COLO668 (cell line): Measurements from ENCODE around the gene ENPP3.

Experiments
- DNase-seq: peaks from one replicate; lab custom pipeline; 2025; ENCODE audit not compliant: unreplicated experiment; lab: John Stamatoyannopoulos, UW

ENPP3 gene

DNA sequence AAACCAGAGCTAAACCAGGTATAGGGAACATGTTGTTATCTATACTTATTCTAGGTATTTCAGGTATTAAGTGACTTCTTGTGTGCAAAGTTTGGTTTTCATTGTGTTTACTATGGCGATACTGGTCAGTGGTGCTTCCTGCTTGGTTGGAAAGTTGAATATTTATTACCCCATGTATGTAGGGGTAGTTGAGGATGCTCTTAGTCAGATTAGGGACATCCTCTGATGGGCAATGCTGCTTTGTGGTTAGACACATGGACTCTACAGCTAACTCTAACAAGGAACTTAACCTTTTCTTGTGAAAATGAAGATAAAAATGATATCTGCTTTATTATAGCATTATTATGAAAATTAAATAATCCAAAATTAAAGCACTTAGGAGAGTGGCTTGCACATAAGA, 126.6 kb downstream of the ENPP3 start:
- no peak for DNase-seq

DNA sequence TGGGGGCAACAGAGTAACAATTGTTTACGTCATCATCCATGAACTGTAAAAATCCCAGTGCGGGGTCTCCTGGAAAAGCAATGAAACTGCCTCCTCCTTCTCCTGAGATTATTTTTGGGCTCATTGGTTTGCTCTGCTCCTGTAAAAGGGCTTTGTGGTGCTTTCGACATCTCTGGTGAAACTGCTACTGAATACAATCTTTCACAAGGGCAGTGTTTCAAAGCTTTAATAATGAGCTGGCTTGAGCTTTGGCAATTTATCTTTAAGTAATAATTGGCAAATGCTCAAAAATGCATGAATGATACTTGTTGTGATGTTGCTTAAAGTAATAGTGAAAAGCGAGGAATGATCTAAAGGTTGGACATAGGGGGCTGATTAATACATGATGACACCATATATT, 127.2 kb downstream of the ENPP3 start:
- DNase-seq: no peak

DNA sequence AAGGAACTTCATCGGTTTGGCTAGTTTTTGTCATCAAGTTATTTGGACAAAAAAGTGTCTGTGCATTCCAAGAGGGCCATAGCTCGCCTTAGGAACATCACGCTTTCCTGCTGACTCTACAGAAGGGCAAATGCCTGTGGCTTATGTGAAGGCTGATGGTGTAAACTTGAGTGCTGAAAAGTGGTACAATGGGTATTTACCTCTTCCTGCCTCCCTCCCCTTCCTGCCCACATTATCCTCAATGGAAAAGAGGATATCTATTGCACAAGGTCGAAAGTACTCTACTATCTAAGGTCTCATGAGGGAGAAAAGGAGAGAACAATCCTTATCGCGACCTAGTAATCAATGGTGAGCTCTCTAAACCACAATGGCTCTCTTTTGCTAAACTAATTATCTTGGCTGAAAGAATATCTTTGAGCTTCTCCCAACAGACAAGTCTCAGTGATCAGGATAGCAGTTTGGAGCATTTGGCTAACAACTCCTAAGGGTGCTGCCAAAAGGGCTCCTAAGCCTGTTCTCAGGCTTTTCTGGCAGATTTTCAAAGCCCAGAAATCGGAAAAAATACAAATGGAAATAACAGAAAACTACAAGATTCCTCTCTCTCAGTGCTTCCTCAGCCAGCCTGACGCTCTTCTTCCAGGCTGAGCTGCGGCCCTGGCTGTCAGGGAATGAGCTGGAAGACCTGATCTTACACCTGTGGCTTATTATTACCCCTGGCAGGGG, 128.1 kb downstream of the ENPP3 start:
- no peak for DNase-seq

DNA sequence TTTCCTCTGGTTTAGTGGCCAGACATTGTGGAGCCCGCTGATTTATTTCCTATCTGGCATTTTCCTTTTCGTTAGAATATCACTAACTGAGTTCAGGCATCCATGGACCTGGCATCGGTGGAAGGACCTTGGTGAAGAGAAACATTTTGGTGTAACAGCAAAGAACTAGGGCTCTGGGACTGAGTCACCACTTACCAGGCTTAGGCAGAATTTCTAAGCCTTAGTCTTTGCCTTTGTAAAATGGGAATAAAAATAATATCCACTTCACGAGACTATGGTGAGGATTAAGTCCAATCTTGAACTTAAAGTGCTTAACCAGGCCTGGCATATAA, 128.7 kb downstream of the ENPP3 start:
- no peak for DNase-seq

DNA sequence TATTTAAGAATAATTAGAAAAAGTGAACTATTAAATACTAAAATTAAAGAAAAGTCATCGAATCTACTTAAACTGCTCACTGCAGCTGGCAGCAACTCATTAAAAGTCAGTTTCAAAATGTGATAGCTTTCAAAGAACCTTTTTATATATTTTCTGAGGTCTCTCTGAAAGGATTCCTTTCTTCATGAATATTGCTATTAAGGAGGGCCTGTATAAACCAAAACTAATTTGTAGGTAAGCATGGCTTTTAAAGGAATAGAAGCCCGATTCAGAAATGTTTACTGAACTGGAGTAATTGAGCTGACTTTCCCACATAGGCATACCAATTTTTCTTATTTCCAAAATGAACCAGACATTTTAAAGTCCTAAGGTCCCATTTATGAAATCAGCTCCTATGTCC, 129.5 kb downstream of the ENPP3 start:
- DNase-seq: no peak

DNA sequence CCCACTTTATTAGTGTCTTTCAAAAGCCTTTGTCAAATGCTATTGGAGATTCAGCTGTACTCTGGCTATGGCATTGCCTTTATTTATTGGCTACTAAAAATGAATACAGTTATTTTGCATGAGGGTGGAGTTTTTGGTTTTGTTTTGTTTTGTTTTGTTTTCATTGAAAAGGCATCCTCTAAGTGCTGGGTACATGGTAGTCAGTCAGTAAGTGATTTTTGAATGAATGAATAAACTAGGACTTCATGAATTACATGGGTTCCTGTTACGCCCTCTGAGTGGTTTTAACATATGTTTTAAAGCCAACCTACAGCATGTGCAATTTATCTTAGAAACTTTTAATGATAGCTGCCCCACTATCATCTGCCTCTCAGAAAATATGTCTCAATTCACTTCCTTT, 131.9 kb downstream of the ENPP3 start:
- no peak for DNase-seq

DNA sequence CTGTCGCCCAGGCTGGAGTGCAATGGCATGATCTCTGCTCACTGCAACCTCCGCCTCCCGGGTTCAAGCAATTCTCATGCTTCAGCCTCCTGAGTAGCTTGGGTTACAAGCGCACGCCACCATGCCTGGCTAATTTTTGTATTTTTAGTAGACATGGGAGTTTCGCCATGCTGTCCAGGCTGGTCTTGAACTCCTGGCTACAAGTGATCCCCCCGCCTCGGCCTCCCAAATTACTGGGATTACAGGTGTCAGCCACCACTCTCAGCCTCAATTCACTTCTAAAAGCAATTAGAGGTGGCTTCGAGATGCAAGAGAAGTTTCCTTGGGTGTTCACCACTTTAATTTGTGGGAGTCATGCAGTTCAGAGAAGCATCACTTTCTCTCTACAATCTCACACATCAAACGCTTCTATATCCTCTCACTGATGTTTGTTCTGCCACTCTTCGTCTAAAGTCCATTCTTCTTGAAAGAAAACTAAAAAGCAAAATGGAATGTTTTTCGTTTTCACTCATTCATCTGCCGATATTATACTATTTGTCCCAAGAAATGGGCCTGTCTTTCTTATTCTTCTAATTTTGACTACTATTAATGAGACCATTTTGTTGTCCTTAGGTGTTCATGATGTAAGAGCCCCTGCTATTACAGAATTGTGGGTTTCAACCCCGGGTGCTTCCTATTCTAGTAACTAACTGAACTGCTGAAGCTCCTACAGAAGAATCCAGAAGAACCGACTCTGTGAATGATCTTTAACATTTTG, 132.5 kb downstream of the ENPP3 start:
- DNase-seq: no peak

DNA sequence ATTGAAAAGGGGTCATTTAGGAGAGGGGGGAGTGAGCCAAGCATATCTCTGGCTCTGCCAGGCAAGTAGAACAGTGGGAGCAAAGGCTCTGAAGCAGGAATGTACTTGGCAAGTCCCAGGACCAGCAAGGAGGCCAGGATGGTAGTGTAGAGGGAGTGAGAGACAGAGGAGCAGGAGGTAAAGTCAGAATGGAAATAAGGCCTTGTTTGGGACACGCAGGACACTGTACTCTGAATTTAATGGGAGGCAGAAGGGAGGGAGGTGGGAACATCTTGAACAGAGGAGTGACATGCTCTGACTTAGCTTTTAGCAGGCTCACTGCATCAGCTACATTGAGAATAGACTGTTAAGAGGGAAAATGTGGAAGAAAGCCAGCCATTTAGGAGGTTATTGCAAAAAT, 133.7 kb downstream of the ENPP3 start:
- DNase-seq: no peak

DNA sequence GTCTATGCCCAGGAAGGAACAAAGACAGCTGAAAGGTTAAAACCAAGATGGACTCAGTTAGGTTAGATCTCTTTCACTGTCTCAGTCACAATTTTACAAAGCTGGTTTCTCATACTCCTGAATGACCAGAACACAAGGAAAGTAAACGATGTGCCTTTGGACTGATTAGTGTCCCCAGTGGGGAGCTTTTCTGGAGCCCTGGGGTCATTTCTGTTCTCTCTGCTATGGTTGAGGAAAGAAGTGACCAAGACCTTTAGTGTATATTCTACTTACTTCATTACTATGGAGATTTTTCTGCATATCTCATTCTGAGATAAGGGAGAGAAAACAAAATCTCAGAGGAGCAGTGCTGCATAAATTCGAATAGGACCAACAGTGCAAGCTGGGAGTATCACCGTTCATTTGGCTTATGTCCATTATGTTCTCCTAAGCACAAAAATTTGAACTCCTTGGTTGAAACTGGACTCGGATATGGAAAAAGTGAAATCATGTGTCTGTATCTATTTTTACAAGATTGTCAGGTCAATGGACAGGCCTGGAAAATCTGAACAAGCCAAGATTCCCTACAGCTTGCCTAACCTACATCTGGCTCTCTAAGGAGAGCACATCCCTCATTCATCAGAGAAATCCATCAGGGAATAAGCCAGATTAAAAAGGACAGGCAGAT, 136.3 kb downstream of the ENPP3 start:
- no peak for DNase-seq

DNA sequence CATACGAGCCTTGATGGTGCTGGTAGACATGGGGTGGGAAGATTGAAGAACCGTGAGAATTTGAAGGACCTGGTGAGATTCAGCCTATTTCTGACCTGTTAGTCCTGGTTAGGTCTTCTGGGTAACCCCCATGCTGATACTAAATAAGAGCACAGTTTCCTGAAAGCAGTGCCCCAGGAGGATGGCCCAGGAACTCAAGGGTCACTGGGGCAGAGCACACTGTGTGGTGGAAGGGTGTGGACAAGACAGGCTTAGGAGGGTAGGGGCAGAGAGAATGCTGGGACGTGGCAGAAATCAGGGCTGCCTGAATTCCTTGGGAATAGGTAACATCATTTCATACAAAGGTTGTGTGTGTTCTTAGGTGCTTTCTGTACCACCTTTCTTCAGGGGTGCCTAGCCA, 138.8 kb downstream of the ENPP3 start:
- no peak for DNase-seq

DNA sequence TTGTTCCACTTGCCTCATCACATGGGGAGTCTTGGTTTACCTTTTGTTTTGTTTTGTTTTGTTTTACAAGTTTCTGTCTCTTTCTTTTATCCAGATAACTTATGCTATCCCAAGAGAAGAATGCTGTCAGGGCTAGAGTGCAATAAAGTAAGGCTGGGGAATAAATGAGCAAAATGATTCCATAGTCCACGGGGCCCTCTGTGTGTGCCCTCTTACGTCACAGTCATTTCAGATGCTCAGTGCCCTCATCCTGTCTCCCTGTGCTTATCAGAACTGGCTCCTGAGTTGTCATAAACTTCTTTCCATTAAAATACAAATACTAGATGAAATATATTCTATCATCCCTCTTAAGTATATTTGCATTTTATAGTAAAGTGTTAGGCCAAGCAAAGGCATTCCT, 139.9 kb downstream of the ENPP3 start:
- DNase-seq: no peak

DNA sequence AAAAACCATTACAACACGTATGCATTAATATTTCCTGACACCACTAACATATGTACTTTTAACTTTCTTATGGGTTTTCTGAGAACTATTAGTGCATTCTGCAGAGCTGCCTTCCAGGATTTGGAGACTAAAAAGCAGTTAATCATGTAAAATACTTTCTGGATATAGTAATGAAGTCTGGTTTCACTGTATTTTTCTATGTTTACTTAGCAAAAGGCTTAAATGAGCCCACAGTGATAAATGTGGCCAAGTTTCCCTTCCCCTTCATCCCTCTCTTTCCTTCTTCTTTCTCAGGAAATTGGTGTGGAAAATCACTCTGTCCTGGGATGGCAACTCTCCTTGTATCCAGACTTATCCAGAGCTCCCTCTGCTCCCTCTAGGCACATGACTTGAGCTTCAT, 141.1 kb downstream of the ENPP3 start:
- DNase-seq: no peak

DNA sequence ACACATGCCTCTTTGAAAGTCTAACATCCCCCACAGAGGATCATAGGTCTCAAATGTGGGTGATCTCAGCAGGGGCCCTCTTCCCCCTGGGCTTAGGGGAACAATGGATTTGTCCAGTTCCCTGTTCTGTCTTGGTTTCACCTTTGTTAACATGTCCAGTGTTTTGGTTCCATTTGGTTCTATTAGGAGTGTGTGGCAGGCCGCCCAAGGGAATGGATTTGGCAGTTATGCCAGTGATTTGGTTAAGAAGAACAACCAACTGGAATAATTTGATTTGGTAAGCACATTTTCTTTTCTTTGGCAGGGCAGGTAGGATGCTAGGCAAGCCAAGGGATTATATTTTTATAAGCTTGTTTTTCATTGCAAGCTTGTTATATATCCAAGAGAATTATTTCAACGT, 142.2 kb downstream of the ENPP3 start:
- DNase-seq: no peak

DNA sequence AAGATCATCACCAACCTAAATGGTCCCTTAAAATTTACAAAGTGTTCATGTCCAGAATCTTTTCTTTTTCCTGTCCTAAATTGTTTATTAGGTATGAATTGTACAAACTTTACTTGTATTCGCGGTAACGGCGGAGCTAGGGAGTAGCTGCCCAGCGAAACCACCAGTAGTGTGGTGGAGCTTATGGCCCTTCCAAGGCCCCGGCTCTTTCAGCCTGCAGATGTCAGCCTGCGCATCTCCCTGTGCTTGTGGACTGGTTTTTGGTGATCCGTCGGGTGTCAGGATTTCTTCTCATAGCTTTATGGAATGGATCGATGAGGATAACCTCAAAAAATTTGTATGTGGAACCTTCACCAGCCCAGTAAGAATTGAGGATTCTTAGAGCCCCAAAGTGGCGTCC, 143.5 kb downstream of the ENPP3 start:
- no peak for DNase-seq

DNA sequence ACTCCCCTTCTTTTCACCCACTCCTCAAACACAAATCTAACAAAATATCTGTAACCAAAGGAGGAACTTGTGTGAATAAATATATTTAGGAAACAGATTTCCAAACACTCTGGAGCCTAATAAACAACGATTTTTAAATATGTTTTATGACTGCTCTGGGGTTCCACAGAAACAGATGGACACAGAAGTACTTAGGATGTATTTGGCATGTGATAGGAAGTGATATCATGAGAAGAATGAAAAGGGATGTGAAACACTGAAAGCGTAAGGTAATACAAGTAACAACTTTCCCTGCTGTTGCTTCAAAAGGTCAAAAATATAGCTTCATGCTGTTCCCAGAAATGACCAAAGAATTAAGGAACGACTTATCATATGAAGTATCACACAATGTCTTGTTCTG, 144.6 kb downstream of the ENPP3 start:
- DNase-seq: no peak

DNA sequence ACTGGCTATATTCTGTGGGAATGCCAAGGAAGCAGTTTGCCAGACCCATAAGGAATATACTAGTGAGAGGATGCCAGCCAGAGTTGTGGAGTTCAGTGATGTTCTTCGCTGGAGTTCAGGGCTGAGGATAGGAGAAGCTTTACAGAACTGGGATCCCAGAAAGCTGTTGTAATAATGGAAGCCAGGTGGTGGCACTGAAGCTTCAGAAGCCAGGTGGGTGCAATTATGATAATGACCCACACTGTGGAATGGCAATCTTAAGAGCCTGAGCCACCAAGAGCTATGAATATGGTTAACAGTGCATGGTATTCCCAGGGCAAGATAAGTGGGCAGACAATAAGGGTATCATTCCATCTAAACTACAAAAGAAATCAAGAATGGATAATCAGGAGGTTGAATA, 145.7 kb downstream of the ENPP3 start:
- DNase-seq: no peak

DNA sequence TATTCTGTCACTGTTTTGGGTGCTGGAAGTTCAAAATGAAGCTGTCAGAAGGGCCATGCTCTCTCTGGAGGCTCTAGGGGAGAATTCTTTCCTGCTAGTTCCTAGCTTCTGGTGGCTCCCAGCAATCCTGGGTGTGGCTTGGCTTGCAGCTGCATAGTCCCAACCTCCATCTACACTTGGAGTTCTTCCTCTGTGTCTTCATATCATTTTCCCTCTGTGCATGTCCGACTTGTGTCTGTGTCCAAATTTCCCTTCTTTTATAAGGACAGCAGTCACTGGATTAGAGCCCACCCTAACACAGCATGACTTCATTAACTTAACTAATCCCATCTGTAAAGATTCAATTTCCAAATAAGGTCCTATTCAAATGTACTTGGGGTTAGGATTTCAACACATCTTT, 147.5 kb downstream of the ENPP3 start:
- no peak for DNase-seq

DNA sequence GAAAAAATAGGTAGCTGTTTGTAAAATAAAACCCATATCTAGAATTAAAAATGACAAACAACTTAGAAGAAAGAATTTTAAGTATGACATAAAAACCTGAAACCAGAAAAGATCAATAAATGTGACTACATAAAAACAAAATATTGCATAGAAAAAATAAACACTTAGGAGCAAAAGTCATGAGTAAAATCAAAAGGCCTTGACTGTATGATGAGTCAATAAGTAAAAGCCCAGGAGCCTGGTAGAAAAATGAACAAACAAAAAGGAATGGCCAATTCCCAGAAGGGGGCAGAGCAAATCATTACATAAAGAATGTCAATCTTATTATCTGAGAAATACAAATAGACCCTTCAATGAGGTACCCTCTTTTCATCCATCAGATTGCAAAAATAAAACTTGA, 150.0 kb downstream of the ENPP3 start:
- DNase-seq: no peak

DNA sequence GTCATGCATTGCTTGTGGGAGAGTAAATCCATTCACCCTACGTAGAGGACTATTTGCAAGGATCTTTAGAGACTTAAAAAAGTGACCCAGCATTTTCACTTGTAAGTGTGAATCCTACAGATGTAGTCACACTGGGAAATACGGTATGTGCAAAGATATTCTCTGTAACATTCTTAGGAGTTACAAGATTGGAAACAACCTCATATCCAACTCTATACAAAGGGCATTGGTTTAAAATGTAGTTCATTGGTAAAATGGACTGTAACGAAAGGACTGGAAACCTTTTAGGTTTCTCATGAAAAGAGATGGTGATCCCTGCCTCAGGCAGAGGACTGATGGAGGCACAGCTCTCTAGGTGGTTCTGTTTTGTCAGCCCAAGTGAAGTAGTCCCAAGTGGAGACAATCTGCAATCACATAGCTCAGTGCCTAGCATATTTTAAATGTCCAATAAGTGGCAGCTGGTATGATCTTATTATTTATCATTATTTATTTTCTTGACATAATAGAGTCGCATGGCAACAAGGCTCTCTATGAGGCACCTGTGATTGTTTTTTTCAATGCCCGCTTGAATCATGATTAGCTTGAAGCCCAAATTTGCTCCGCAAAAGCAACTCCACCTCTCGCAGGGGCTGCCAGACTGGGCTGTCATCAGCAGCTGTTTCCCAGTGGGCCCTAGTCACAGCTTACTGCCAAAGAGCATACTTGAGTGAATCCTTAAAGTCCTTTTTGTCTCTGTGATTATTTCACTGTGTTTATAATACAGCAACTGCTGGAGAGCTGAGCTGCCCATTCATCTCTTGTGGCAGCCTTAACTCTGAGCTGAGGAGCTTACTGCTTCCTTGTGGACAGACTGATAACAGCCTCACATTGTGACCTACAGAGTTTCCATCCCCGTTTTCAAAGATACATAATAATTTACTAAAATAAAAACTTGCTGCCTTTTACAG, 150.9 kb downstream of the ENPP3 start:
- no peak for DNase-seq

DNA sequence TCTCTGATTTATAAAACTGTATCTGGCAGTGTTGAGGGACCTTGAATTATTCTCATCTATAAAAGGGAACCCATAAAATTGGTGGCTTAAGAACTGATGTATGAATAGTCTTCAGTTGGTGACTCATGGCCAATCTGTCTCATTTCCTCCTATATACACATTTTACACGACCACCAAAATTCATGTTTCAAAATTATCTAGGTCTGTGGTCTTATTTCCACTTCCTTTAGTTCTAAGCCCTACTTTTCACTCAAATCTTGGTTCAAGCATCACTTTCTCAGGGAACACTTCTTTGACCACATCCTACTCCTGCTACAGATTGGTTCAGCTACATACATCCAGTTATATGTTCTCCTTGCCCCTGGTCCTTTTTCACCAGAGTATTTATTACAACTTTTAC, 152.1 kb downstream of the ENPP3 start:
- no peak for DNase-seq

DNA sequence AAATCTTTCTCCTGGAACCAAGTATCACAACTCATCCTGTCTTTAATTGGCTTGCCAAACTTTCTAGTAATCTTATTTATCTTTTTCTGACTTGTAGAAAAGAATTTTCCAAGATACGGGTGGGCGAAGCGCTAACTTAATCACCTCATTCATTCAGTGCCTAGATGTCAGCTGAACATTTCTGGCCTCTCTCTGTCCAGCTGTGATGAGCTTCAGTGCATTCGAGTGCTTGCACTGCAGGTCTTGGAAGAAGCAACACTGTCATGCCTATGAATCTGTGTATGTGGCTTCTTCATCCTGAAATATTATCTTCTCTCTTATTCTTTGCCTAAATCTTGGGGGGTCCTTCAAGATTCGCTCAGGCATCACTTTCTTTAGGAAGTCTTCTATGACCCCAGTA, 154.4 kb downstream of the ENPP3 start:
- no peak for DNase-seq
